ENCODE measurements around the gene ZMYND8. TPM values are rescaled to one million over a fixed set of nuclear protein-coding genes. Genes with fewer than 3 reads are reported as not detected.

ZMYND8 gene
- total and polyA plus RNA-seq, 2 of the 4 experiments (the other 2 are of a cell fraction), result 24.0 to 28.2 TPM

GRCh38 chr20:47196091-47197081, 160.1 kb downstream of the ZMYND8 start (continued):
- TF ChIP-seq CTCF (conservative IDR thresholded peaks at IDR 0.05; ENCODE audit: low read depth, low read length), result peak; percentile 96

GRCh38 chr20:47195573-47195972, 160.9 kb downstream of the ZMYND8 start:
- no peak overlapping the region for H3K4me2 ChIP-seq (ENCODE audit: low read depth, low read length)
- no peak overlapping the region for H3K14ac ChIP-seq (replicated peaks; ENCODE audit: low read depth, low read length)
- no peak overlapping the region for H2BK15ac ChIP-seq (ENCODE audit: low read depth, low read length)
- no peak overlapping the region; the same call in 1 of the 2 replicates for H2BK20ac ChIP-seq (ENCODE audit: low read depth, low read length)
- peaks cover 3% of the 10 kb centered on the region; the same call in 1 of the 2 replicates for H3K4me1 ChIP-seq (ENCODE audit: control insufficient read depth, insufficient read depth, low read length)
- WGBS, 2 experiments (ENCODE audit: extremely low coverage in 2 of 2, insufficient read length in 1 of 2), result 86% methylated on average over 6 of the region's 9 CpGs; no CpG with 5 or more reads in 1 of the 2 experiments
- POLR2A ChIA-PET (ENCODE audit: unreplicated experiment), result no interaction called here
- 0 out of 2 replicates have a peak, but pooled peaks cover 3% of the 10 kb centered on the region for H3K9me1 ChIP-seq (ENCODE audit: insufficient read depth, low read length)
- H3K27ac ChIP-seq (ENCODE audit: insufficient read depth, low read length), result no peak overlapping the region
- no peak overlapping the region for H3K18ac ChIP-seq (ENCODE audit: low read depth, low read length)
- no peak overlapping the region for H3K9ac ChIP-seq (ENCODE audit: low read depth, low read length)
- H3K23ac ChIP-seq (ENCODE audit: low read depth, low read length), result no peak overlapping the region
- no peaks in the 10 kb centered on the region for H4K20me1 ChIP-seq (ENCODE audit: insufficient read depth, low read length)
- no peaks in the 10 kb centered on the region for H3K27me3 ChIP-seq (ENCODE audit: control insufficient read depth, insufficient read depth, low read length)
- H3K79me1 ChIP-seq (ENCODE audit: low read depth in 1 of 2, low read length in 2 of 2), result no peaks in the 10 kb centered on the region
- intact Hi-C loops (cut with micrococcal nuclease) (no loop called here), in situ Hi-C loops (cut with MboI; ENCODE audit: low sequenced_read_pairs) (loop anchor here (5.0 to 10.0 kb wide), 2 partner anchors 187 to 429 kb away; no protein-coding TSS in a partner anchor), dilution Hi-C loops (cut with HindIII; ENCODE audit: low sequenced_read_pairs, unreplicated experiment) (no loop called here)
- DNase-seq (no peak), ATAC-seq (ENCODE audit: low read depth) (no peak)
- no peak overlapping the region for H2AFZ ChIP-seq (replicated peaks; ENCODE audit: low read length, poor library complexity)
- H3K9me3 ChIP-seq (ENCODE audit: control insufficient read depth, insufficient read depth, low read length), result no peaks in the 10 kb centered on the region
- H2AK5ac ChIP-seq (ENCODE audit: low read depth, low read length), result no peak overlapping the region
- H4K8ac ChIP-seq (ENCODE audit: low read depth in 2 of 2, low read length in 2 of 2), result no peak overlapping the region
- CTCF ChIA-PET, result no interaction called here
- no peak overlapping the region; the same call in 1 of the 2 replicates for H3K4ac ChIP-seq (ENCODE audit: low read depth, low read length)
- no peak overlapping the region for H4K5ac ChIP-seq (ENCODE audit: low read depth, low read length)
- no peak overlapping the region for H2BK5ac ChIP-seq (ENCODE audit: low read depth, low read length, poor library complexity, severe bottlenecking)
- no peak overlapping the region for H3K4me3 ChIP-seq (ENCODE audit: insufficient read depth, low read depth, low read length)
- BruUV-seq (replicated peaks), result no TSS peak
- no peak overlapping the region for H3K56ac ChIP-seq (ENCODE audit: extremely low read depth, insufficient read depth, low read length)
- no peak overlapping the region for H2BK120ac ChIP-seq (ENCODE audit: low read depth, low read length)
- no peak overlapping the region for H2AK9ac ChIP-seq (replicated peaks; ENCODE audit: low read depth, low read length, poor library complexity)
- no peaks in the 10 kb centered on the region for H3K36me3 ChIP-seq (ENCODE audit: control insufficient read depth, insufficient read depth, low read length)
- no peak overlapping the region for H4K91ac ChIP-seq (ENCODE audit: insufficient read depth, low read depth, low read length)
- TF ChIP-seq CHD1 (IDR thresholded peaks at IDR 0.05; ENCODE audit: low read depth, low read length) (no peak), CTCF (conservative IDR thresholded peaks at IDR 0.05; ENCODE audit: low read depth, low read length) (no peak), POLR2A (IDR thresholded peaks at IDR 0.05; ENCODE audit: low read depth, low read length) (no peak), MAFK (IDR thresholded peaks at IDR 0.05; ENCODE audit: low read depth, low read length) (no peak), FOS (IDR thresholded peaks at IDR 0.05; ENCODE audit: low read depth, low read length) (no peak), MAZ (IDR thresholded peaks at IDR 0.05; ENCODE audit: borderline replicate concordance, low read depth, low read length) (no peak), NFE2L2 (IDR thresholded peaks at IDR 0.05; ENCODE audit: low read depth, low read length) (no peak)
- TF ChIP-seq, protein P1, sequence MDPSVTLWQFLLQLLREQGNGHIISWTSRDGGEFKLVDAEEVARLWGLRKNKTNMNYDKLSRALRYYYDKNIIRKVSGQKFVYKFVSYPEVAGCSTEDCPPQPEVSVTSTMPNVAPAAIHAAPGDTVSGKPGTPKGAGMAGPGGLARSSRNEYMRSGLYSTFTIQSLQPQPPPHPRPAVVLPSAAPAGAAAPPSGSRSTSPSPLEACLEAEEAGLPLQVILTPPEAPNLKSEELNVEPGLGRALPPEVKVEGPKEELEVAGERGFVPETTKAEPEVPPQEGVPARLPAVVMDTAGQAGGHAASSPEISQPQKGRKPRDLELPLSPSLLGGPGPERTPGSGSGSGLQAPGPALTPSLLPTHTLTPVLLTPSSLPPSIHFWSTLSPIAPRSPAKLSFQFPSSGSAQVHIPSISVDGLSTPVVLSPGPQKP (IDR thresholded peaks at IDR 0.05; ENCODE audit: borderline replicate concordance, low read depth, low read length), result no peak

Measured in IMR-90 (cell line).